Panc1 (cell line): ENCODE data around the gene TRIM25. TPM values are rescaled to one million over a fixed set of nuclear protein-coding genes. Genes with fewer than 3 reads are reported as not detected.

Source experiments
- ATAC-seq: fragments of 200-7000 bp; cut with Tn5 transposase; 2 replicates; pipeline ENCODE4 v1.9.1; 2020; ENCODE audit warnings: mild to moderate bottlenecking, moderate library complexity
- BruUV-seq: library from RNA; stranded (reverse); fragments of 400-500 nt; replicated peaks from 2 replicates; lab custom pipeline; 2021; lab: Mats Ljungman, UMichigan
- CTCF ChIA-PET: fragments of 300-600 bp; sonication (Branson Sonifier 250); formaldehyde crosslinking; loops from one replicate; lab custom pipeline; 2022; ENCODE audit warnings: antibody characterized with exemption; lab: Charles Lee
- POLR2A ChIA-PET: fragments of 300-600 bp; sonication (Branson Sonifier 250); formaldehyde crosslinking; loops from one replicate; lab custom pipeline; 2022; ENCODE audit warnings: antibody characterized with exemption; lab: Charles Lee
- DNase-seq: peaks from one replicate; pipeline ENCODE4 v3.0.0-alpha.2; 2010; ENCODE audit warnings: low read depth, low spot score
- H3K27ac ChIP-seq: 2 replicates; pipeline ENCODE4 v1.5.1; 2011; ENCODE audit warnings: mild to moderate bottlenecking, low read length, inconsistent platforms
- H3K27me3 ChIP-seq: fragments of 200-500 bp; sonication (Bioruptor generic); 2 replicates; pipeline ENCODE4 v1.6.0; 2014; ENCODE audit warnings: low read length, inconsistent platforms; ENCODE audit not compliant: control insufficient read depth, insufficient read depth
- H3K36me3 ChIP-seq: fragments of 200-500 bp; sonication (Bioruptor generic); 2 replicates; pipeline ENCODE4 v1.5.1; 2014; ENCODE audit warnings: inconsistent platforms, mild to moderate bottlenecking, low read length, moderate library complexity; ENCODE audit not compliant: control insufficient read depth, insufficient read depth
- H3K4me1 ChIP-seq: 2 replicates; pipeline ENCODE4 v1.5.1; 2011; ENCODE audit warnings: inconsistent platforms, mild to moderate bottlenecking, low read length, moderate library complexity; ENCODE audit not compliant: control insufficient read depth, insufficient read depth
- H3K4me3 ChIP-seq, 2 experiments: 2 replicates each; pipeline ENCODE4 v1.5.1; 2011 to 2012; ENCODE audit warnings: low read depth in 2 of 2, low read length in 2 of 2, mild to moderate bottlenecking in 2 of 2, inconsistent platforms in 1 of 2, moderate library complexity in 1 of 2
- H3K9me3 ChIP-seq: fragments of 200-500 bp; sonication (Bioruptor generic); 2 replicates; pipeline ENCODE4 v1.5.1; 2014; ENCODE audit warnings: low read depth, mild to moderate bottlenecking, inconsistent platforms, low read length, moderate library complexity; ENCODE audit not compliant: control insufficient read depth, insufficient read depth
- POLR2AphosphoS5 ChIP-seq: IDR thresholded peaks from 2 replicates; pipeline ENCODE4 v1.6.1; 2012; ENCODE audit warnings: mild to moderate bottlenecking, low read depth, low read length, moderate library complexity
- SIN3A ChIP-seq: IDR thresholded peaks from 2 replicates; pipeline ENCODE4 v1.6.1; 2012; ENCODE audit warnings: low read depth, mild to moderate bottlenecking, low read length, moderate library complexity, borderline replicate concordance; ENCODE audit not compliant: insufficient read depth
- TCF7L2 ChIP-seq: IDR thresholded peaks from 2 replicates; pipeline ENCODE4 v1.6.1; 2011; ENCODE audit warnings: mild to moderate bottlenecking, low read depth, low read length, inconsistent platforms
- in situ Hi-C: cut with HindIII; loops from 2 replicates; pipeline ENCODE4 v1.10.0; 2016; ENCODE audit warnings: low sequenced_read_pairs, low pct_unique_long_range_greater_than_20kb
- intact Hi-C: fragments of 100-400 bp; cut with micrococcal nuclease; formaldehyde crosslinking; loops from one replicate; pipeline ENCODE4 v1.10.0; 2022; ENCODE audit not compliant: unreplicated experiment
- total RNA-seq: library from RNA; stranded (reverse); gene quantifications from one replicate; pipeline ENCODE4 v1.2.1, GENCODE V29; 2021; ENCODE audit not compliant: unreplicated experiment
- TF ChIP-seq, protein P1 (sequence below), 2 experiments: IDR thresholded peaks; 2 replicates each; pipeline ENCODE4 v1.6.1; 2011 to 2012; ENCODE audit warnings: low read depth in 2 of 2, control low read depth in 1 of 2, low read length in 1 of 2, mild to moderate bottlenecking in 1 of 2, moderate library complexity in 1 of 2; ENCODE audit not compliant: insufficient read depth in 1 of 2
- TF ChIP-seq, protein P2 (sequence below): fragments of 450-650 bp; IDR thresholded peaks from 2 replicates; pipeline ENCODE4 v1.5.1; 2017; ENCODE audit warnings: mild to moderate bottlenecking

TRIM25 gene
- total RNA-seq, 1 experiment from 2014 or later, result 73.2 TPM

DNA sequence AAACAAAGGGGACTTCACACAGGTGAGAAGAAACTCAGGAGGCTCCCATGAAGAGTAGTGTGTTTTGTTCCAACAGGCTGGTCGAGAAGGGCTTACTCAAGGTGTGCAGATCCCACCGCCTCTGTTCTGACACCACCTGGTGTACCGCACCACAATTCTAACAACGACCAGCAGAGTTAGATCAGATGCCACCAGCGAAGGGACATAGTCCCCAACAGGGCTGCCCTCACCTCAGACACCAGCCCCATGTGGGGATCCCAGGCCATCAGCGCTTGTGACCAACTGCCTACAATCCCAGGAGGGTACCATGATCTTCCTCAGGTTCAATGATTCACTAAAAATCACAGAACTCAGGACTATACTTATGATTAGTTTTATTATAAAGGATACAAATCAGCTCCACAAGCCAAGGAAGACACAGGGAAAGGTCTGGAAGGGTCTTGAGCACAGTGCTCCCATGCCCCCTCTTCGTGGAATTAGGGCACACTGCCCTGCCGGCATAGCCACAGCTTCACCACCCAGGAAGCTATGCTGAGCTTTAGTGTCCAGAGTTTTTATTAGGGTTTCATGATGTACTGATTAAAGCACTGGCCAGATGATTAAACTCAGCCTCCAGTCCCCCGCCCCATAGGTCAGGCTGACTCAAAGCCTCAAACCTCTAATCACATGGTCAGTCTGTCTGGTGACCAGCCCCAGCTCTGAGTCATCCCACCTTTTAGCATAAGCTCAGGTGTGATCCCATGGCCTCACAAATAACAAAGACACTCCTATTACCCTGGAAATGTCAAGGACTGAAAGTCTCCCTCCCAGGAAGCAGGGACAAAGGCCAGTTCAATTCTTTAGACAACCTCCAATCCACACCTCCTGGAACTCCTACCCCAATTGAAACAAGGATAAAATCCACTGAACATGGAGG is 26.0 kb downstream of the TRIM25 start:
- peak; percentile 33 for DNase-seq
- ATAC-seq, result no peak
- POLR2A ChIA-PET, result no interaction called here
- no peak for TF ChIP-seq TCF7L2
- TF ChIP-seq, protein P1, sequence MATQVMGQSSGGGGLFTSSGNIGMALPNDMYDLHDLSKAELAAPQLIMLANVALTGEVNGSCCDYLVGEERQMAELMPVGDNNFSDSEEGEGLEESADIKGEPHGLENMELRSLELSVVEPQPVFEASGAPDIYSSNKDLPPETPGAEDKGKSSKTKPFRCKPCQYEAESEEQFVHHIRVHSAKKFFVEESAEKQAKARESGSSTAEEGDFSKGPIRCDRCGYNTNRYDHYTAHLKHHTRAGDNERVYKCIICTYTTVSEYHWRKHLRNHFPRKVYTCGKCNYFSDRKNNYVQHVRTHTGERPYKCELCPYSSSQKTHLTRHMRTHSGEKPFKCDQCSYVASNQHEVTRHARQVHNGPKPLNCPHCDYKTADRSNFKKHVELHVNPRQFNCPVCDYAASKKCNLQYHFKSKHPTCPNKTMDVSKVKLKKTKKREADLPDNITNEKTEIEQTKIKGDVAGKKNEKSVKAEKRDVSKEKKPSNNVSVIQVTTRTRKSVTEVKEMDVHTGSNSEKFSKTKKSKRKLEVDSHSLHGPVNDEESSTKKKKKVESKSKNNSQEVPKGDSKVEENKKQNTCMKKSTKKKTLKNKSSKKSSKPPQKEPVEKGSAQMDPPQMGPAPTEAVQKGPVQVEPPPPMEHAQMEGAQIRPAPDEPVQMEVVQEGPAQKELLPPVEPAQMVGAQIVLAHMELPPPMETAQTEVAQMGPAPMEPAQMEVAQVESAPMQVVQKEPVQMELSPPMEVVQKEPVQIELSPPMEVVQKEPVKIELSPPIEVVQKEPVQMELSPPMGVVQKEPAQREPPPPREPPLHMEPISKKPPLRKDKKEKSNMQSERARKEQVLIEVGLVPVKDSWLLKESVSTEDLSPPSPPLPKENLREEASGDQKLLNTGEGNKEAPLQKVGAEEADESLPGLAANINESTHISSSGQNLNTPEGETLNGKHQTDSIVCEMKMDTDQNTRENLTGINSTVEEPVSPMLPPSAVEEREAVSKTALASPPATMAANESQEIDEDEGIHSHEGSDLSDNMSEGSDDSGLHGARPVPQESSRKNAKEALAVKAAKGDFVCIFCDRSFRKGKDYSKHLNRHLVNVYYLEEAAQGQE (IDR thresholded peaks at IDR 0.05; ENCODE audit: insufficient read depth in 1 of 2, low read depth in 2 of 2, low read length in 1 of 2), result no peak
- no peak for TF ChIP-seq SIN3A
- TF ChIP-seq, protein P2, sequence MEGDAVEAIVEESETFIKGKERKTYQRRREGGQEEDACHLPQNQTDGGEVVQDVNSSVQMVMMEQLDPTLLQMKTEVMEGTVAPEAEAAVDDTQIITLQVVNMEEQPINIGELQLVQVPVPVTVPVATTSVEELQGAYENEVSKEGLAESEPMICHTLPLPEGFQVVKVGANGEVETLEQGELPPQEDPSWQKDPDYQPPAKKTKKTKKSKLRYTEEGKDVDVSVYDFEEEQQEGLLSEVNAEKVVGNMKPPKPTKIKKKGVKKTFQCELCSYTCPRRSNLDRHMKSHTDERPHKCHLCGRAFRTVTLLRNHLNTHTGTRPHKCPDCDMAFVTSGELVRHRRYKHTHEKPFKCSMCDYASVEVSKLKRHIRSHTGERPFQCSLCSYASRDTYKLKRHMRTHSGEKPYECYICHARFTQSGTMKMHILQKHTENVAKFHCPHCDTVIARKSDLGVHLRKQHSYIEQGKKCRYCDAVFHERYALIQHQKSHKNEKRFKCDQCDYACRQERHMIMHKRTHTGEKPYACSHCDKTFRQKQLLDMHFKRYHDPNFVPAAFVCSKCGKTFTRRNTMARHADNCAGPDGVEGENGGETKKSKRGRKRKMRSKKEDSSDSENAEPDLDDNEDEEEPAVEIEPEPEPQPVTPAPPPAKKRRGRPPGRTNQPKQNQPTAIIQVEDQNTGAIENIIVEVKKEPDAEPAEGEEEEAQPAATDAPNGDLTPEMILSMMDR, result no peak
- TF ChIP-seq POLR2AphosphoS5, result no peak
- H3K9me3 ChIP-seq, result peaks cover 12% of the 10 kb centered on the region; the same call in 1 of the 2 replicates
- H3K27ac ChIP-seq, result no peak overlapping the region
- H3K36me3 ChIP-seq, result peaks cover 6% of the 10 kb centered on the region; the same call in 1 of the 2 replicates
- intact Hi-C loops, result no loop called here
- H3K4me3 ChIP-seq, result no peak overlapping the region
- in situ Hi-C loops, result no loop called here
- no peaks in the 10 kb centered on the region for H3K27me3 ChIP-seq
- CTCF ChIA-PET, result no interaction called here
- no peaks in the 10 kb centered on the region for H3K4me1 ChIP-seq
- BruUV-seq, result TSS peak; percentile 69

DNA sequence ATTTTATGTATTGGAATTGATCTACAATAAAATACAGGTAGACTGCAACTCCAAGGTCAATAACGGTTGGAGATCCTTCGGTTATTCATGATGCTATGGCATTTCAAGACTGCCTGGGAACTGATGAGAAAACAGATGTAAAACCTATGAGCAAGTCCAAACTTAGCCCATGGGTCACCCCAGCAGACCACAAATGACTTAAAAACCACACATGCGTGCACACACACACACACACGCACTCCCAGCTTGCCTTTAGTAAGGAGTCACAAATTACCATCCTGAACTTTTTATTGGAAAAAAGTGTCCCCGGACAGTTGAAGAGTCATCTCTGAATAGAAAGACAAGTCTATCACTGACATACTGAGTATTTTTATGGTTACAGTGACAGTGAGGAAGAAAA is 26.7 kb downstream of the TRIM25 start:
- Histone ChIP-seq H3K27me3 (no peaks in the 10 kb centered on the region), H3K9me3 (peaks cover 12% of the 10 kb centered on the region; the same call in 1 of the 2 replicates), H3K4me3 (no peak overlapping the region), H3K36me3 (peaks cover 4% of the 10 kb centered on the region; the same call in 1 of the 2 replicates), H3K27ac (no peak overlapping the region), H3K4me1 (no peaks in the 10 kb centered on the region)
- ATAC-seq, result no peak
- ChIA-PET POLR2A (no interaction called here), CTCF (no interaction called here)
- DNase-seq, result no peak
- TF ChIP-seq, protein P1 (IDR thresholded peaks at IDR 0.05; ENCODE audit: insufficient read depth in 1 of 2, low read depth in 2 of 2, low read length in 1 of 2), result no peak
- no peak for TF ChIP-seq POLR2AphosphoS5
- TF ChIP-seq, protein P2, result no peak
- no peak for TF ChIP-seq SIN3A
- no peak for TF ChIP-seq TCF7L2
- BruUV-seq, result no TSS peak
- in situ Hi-C loops (no loop called here), intact Hi-C loops (no loop called here)
